ENCODE measurements around the gene GLIS2. TPM values are rescaled to one million over a fixed set of nuclear protein-coding genes. Genes with fewer than 3 reads are reported as not detected.

The GLIS2 gene
- polyA plus RNA-seq, 2 of the 4 experiments (the other 2 are of a cell fraction), result 5.5 to 15.8 TPM

DNA sequence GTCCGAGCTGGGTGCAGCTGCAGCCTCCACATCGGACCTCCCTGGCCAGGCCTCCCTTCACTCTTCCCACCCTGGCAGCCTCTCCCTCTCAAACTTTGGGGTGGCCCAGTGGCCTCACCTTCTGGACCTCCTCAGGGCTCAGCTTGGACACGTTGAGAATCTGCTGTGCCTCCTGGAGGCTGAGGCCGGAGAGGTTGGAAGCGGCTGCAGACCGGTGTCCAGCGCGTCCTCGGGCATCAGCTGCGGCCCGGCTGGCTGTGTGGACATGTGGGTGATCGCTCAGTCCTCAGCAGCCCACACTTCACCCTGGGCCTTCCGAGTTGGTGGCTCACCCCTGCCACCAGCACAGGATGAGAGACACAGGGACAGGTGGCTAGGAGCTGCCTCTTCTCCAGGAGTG lies 25.4 kb downstream of the GLIS2 start:
- H3K9me3 ChIP-seq, result no peaks in the 10 kb centered on the region
- TF ChIP-seq HOXB13 (CRISPR knock-in tag; IDR thresholded peaks at IDR 0.05; ENCODE audit: low read depth) (no peak), SMC3 (IDR thresholded peaks at IDR 0.05) (no peak), E2F6 (IDR thresholded peaks at IDR 0.05; ENCODE audit: borderline replicate concordance, low read depth) (no peak), KDM1A (IDR thresholded peaks at IDR 0.05; ENCODE audit: low read depth) (no peak), NFE2L2 (conservative IDR thresholded peaks at IDR 0.05; ENCODE audit: low read length) (no peak), SREBF2 (IDR thresholded peaks at IDR 0.05) (no peak), USF2 (IDR thresholded peaks at IDR 0.05) (no peak), CHD4 (IDR thresholded peaks at IDR 0.05; ENCODE audit: borderline replicate concordance) (no peak), RAD21 (conservative IDR thresholded peaks at IDR 0.05 in 1 of 2, IDR thresholded peaks at IDR 0.05 in 1 of 2) (no peak), POLR2A (IDR thresholded peaks at IDR 0.05; ENCODE audit: low read length) (no peak), CEBPB (IDR thresholded peaks at IDR 0.05) (no peak), NR3C1 (IDR thresholded peaks at IDR 0.05) (no peak), ZFP36 (IDR thresholded peaks at IDR 0.05; ENCODE audit: borderline replicate concordance, partially characterized antibody) (no peak), FOSB (CRISPR knock-in tag; IDR thresholded peaks at IDR 0.05) (no peak), FOXS1 (CRISPR knock-in tag; IDR thresholded peaks at IDR 0.05) (no peak), MAX (IDR thresholded peaks at IDR 0.05) (no peak)
- TF ChIP-seq, protein P1, sequence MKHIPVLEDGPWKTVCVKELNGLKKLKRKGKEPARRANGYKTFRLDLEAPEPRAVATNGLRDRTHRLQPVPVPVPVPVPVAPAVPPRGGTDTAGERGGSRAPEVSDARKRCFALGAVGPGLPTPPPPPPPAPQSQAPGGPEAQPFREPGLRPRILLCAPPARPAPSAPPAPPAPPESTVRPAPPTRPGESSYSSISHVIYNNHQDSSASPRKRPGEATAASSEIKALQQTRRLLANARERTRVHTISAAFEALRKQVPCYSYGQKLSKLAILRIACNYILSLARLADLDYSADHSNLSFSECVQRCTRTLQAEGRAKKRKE (CRISPR knock-in tag; IDR thresholded peaks at IDR 0.05; ENCODE audit: low read depth), result no peak
- FAIRE-seq (no peak), ATAC-seq (no peak), DNase-seq (ENCODE audit: low read depth in 1 of 2, low spot score in 1 of 2) (no peak)
- POLR2A ChIA-PET, result no interaction called here
- peaks cover 33% of the 10 kb centered on the region for H3K4me1 ChIP-seq
- H3K4me3 ChIP-seq, result no peak overlapping the region
- no peak overlapping the region for H3K4me2 ChIP-seq
- CTCF ChIA-PET, result interaction anchor here (0.5 to 22.8 kb wide), 17 partner anchors 9 to 358 kb away, joined by 3 to 423 read pairs (median 5); partner anchors contain the start of gene GLIS2
- 95% methylated on average over 12 of the region's 13 CpGs for WGBS (ENCODE audit: missing lambda C conversion rate)
- H3K27ac ChIP-seq, result no peak overlapping the region

DNA sequence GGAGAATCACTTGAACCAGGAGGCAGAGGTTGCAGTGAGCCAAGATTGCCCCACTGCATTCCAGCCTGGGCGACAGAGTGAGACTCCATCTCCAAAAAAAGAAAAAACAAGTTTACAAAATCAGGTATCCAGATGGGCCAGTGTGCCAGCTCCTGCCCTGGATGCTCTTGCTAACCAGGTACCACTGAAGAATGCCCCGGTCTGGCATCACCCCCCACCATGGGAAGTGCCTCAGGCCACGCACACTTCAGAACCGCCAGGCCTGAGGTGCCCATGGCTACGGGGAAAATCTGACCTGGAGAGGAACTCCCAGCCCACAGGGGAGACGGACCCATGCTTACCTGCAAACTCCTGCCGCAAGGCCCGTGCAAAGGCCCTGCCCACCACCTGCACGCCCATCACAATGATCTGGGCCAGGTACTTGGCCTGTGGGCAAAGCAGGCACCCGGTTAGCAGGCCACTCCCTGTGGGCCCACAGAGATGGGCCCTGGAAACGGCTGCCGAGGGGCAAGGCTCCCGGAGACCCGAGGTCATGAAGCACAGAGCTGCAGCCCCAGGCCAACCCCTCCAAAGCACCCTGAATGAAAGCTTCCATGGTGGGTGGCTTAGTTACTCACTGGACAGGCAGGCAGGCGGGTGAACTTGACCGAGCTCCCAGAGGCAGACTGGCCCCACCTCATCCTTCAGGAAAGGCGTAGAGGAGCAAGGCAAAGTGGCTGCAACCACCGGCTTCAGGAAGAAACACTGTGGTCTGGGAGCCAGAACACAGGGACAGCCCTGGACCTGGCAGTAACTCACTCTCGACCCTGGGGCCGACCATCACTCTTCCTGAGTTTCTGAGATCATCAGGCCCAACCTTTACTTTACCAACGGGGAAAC lies 27.2 kb downstream of the GLIS2 start:
- no peak overlapping the region for H3K4me3 ChIP-seq
- FAIRE-seq, result no peak
- ATAC-seq, result no peak
- H3K4me1 ChIP-seq, result peaks cover 31% of the 10 kb centered on the region
- H3K9me3 ChIP-seq, result no peaks in the 10 kb centered on the region
- WGBS (ENCODE audit: missing lambda C conversion rate), result 94% methylated on average over 15 of the region's 21 CpGs
- DNase-seq (ENCODE audit: low read depth in 1 of 2, low spot score in 1 of 2), result no peak
- no peak overlapping the region for H3K27ac ChIP-seq
- H3K4me2 ChIP-seq, result no peak overlapping the region
- POLR2A ChIA-PET, result interaction anchor here (0.5 kb wide), 1 partner anchor 155 kb away, joined by 3 read pairs; no protein-coding TSS in a partner anchor
- CTCF ChIA-PET, result interaction anchor here (1.2 to 7.1 kb wide), 6 partner anchors 13 to 61 kb away, joined by 3 to 69 read pairs (median 8); no protein-coding TSS in a partner anchor
- TF ChIP-seq KDM1A (IDR thresholded peaks at IDR 0.05; ENCODE audit: low read depth) (no peak), ZSCAN20 (CRISPR knock-in tag; IDR thresholded peaks at IDR 0.05) (no peak), ZFP36 (IDR thresholded peaks at IDR 0.05; ENCODE audit: borderline replicate concordance, partially characterized antibody) (no peak), HES2 (IDR thresholded peaks at IDR 0.05) (no peak), HMGXB4 (CRISPR knock-in tag; IDR thresholded peaks at IDR 0.05; ENCODE audit: borderline replicate concordance) (no peak), MAFK (IDR thresholded peaks at IDR 0.05; ENCODE audit: partially characterized antibody) (no peak), FOSL2 (IDR thresholded peaks at IDR 0.05) (no peak), FOSL2 (CRISPR knock-in tag; IDR thresholded peaks at IDR 0.05) (no peak), ESRRA (IDR thresholded peaks at IDR 0.05; ENCODE audit: borderline replicate concordance, low read length) (no peak), FOXS1 (CRISPR knock-in tag; IDR thresholded peaks at IDR 0.05) (no peak), TP53 (CRISPR knock-in tag; IDR thresholded peaks at IDR 0.05) (no peak), CTCF (IDR thresholded peaks at IDR 0.05) (no peak), USF2 (IDR thresholded peaks at IDR 0.05) (no peak), FOSB (CRISPR knock-in tag; IDR thresholded peaks at IDR 0.05) (no peak)

Data from A549 (cell line).